Kidney (tissue), 14 donors: ENCODE data around the gene PHF12. TPM values are rescaled to one million over a fixed set of nuclear protein-coding genes. Genes with fewer than 3 reads are reported as not detected.

ENCODE experiments used
- DNase-seq, 5 donors: peaks; one replicate each; pipeline ENCODE4 v3.0.0-alpha.2; 2013 to 2020
- FAIRE-seq: peaks from 2 replicates; lab custom pipeline; 2012; peaks lifted over from hg19 to GRCh38; lab: Jason Lieb, UNC
- H3K27ac ChIP-seq, 2 donors: one replicate each; pipeline ENCODE4 v1.7.0; 2013; ENCODE audit warnings: low read depth in 2 of 2, low read length in 2 of 2, inconsistent platforms in 1 of 2
- H3K27me3 ChIP-seq: one replicate; pipeline ENCODE4 v1.7.1; 2013; ENCODE audit warnings: low read length, inconsistent platforms; ENCODE audit not compliant: control insufficient read depth, insufficient read depth
- H3K36me3 ChIP-seq, 3 donors: one replicate each; pipeline versions ENCODE4 v1.7.0 to v1.7.1; 2013; ENCODE audit warnings: low read length in 3 of 3, control low read depth in 1 of 3, inconsistent platforms in 1 of 3; ENCODE audit not compliant: insufficient read depth in 3 of 3, control insufficient read depth in 2 of 3
- H3K4me1 ChIP-seq, 3 donors: one replicate each; pipeline versions ENCODE4 v1.7.0 to v1.7.1; 2013; ENCODE audit warnings: low read length in 3 of 3, inconsistent platforms in 1 of 3, low read depth in 1 of 3; ENCODE audit not compliant: control insufficient read depth in 2 of 3, insufficient read depth in 2 of 3
- H3K4me3 ChIP-seq, 3 donors: one replicate each; pipeline versions ENCODE4 v1.7.0 to v1.8.1; 2013; ENCODE audit warnings: low read length in 3 of 3, control low read depth in 1 of 3, inconsistent platforms in 1 of 3
- H3K9ac ChIP-seq, 3 donors: one replicate each; pipeline versions ENCODE4 v1.7.0 to v1.7.1; 2013; ENCODE audit warnings: low read length in 3 of 3, control low read depth in 1 of 3, inconsistent platforms in 1 of 3
- H3K9me3 ChIP-seq, 3 donors: one replicate each; pipeline versions ENCODE4 v1.7.0 to v1.7.1; 2013; ENCODE audit warnings: low read length in 3 of 3, control low read depth in 1 of 3, inconsistent platforms in 1 of 3; ENCODE audit not compliant: control insufficient read depth in 2 of 3, insufficient read depth in 1 of 3
- CTCF ChIP-seq: IDR thresholded peaks from 3 replicates; pipeline ENCODE4 v1.5.1; 2012; ENCODE audit warnings: mild to moderate bottlenecking, moderate library complexity, borderline replicate concordance; ENCODE audit not compliant: insufficient read depth; ENCODE audit errors: extremely low read depth
- intact Hi-C: fragments of 100-400 bp; cut with DNase I; formaldehyde crosslinking; loops from one replicate; pipeline ENCODE4 v1.11.1; 2022
- polyA plus RNA-seq: library from polyadenylated mRNA; stranded (reverse); fragments of 350-450 nt; fragmentation: Illumina TruSeq; extraction: RNeasy Lipid Tissue Mini Kit (QIAGEN cat#74804); gene quantifications from one replicate; pipeline ENCODE4 v1.2.3, GENCODE V29; 2014; ENCODE audit warnings: low read depth, low replicate concordance; ENCODE audit not compliant: insufficient read depth
- total RNA-seq: library from RNA; stranded (reverse); fragmentation: NEBNext Ultra II Directional; extraction: Animal tissue kit (Norgen Biotek cat#: 25700); gene quantifications from one replicate; pipeline ENCODE4 v1.2.1, GENCODE V29; 2021
- donor health status: control.
- donor health status: control.
- donor health status: control.
- donor health status: control.
- donor health status: control.
- donor health status: DM: yes; HTN: yes; CAD: no.
- donor health status: Normal renal cell carcinoma (clear cell type).

Gene PHF12
- total and polyA plus RNA-seq, 2 donors from 2014 or later, result 8.8 to 50.4 TPM

- FAIRE-seq (no peak), DNase-seq (no peak)
- intact Hi-C loops, result no loop called here
- H3K4me1 ChIP-seq, result peaks cover 0 to 10% (median 5%) of the 10 kb centered on the region in 3 donors
- no peaks in the 10 kb centered on the region for H3K27me3 ChIP-seq
- no peaks in the 10 kb centered on the region for H3K9me3 ChIP-seq
- H3K4me3 ChIP-seq, result no peak overlapping the region
- TF ChIP-seq CTCF, result no peak
- no peaks in the 10 kb centered on the region for H3K36me3 ChIP-seq
- no peak overlapping the region for H3K27ac ChIP-seq
- H3K9ac ChIP-seq, result no peak overlapping the region
These were observed 23.7 kb upstream of the PHF12 start for GRCh38 chr17:28975031-28975430.

GRCh38 chr17:28974451-28974850, 23.1 kb upstream of the PHF12 start:
- Histone ChIP-seq H3K4me3 (no peak overlapping the region), H3K36me3 (no peaks in the 10 kb centered on the region), H3K9me3 (no peaks in the 10 kb centered on the region), H3K27me3 (no peaks in the 10 kb centered on the region), H3K4me1 (peaks cover 0 to 10% (median 5%) of the 10 kb centered on the region in 3 donors), H3K27ac (no peak overlapping the region), H3K9ac (no peak overlapping the region)
- DNase-seq (no peak), FAIRE-seq (no peak)
- no peak for TF ChIP-seq CTCF
- intact Hi-C loops, result no loop called here

- Histone ChIP-seq H3K36me3 (no peaks in the 10 kb centered on the region), H3K27ac (no peak overlapping the region), H3K9me3 (no peaks in the 10 kb centered on the region), H3K9ac (no peak overlapping the region), H3K4me1 (peaks cover 1 to 16% (median 9%) of the 10 kb centered on the region in 3 donors), H3K4me3 (no peak overlapping the region), H3K27me3 (no peaks in the 10 kb centered on the region)
- DNase-seq, result peak in 1 of 5 donors; percentile 56
- intact Hi-C loops, result no loop called here
- no peak for TF ChIP-seq CTCF
- FAIRE-seq, result no peak
These were observed 22.1 kb upstream of the PHF12 start for GRCh38 chr17:28973425-28973824.

GRCh38 chr17:28972437-28972836, 21.1 kb upstream of the PHF12 start:
- H3K4me3 ChIP-seq, result no peak overlapping the region
- no peak for TF ChIP-seq CTCF
- no peak overlapping the region for H3K9ac ChIP-seq
- H3K27ac ChIP-seq, result no peak overlapping the region
- DNase-seq, result no peak
- FAIRE-seq, result no peak
- no peaks in the 10 kb centered on the region for H3K36me3 ChIP-seq
- peaks cover 6 to 20% (median 10%) of the 10 kb centered on the region in 3 donors for H3K4me1 ChIP-seq
- H3K27me3 ChIP-seq, result no peaks in the 10 kb centered on the region
- no peaks in the 10 kb centered on the region for H3K9me3 ChIP-seq
- intact Hi-C loops, result no loop called here
